SW 1271 (cell line): Measurements from ENCODE around the gene NFKBIA.
"Not testable (repeated sequence)": the region's sequence is repeated elsewhere in the genome, so short reads cannot be mapped to it uniquely, and the experiment has no call there.

Experiments used
- DNase-seq, 2 experiments: peaks; one replicate each; lab custom pipeline; 2025; lab: John Stamatoyannopoulos, UW

The NFKBIA gene

GRCh38 chr14:35390577-35391387 is 13.8 kb downstream of the NFKBIA start:
- DNase-seq, result no peak

- DNase-seq, result no peak
These were observed 15.3 kb downstream of the NFKBIA start for GRCh38 chr14:35389315-35389667.

GRCh38 chr14:35388656-35389314 is 15.8 kb downstream of the NFKBIA start:
- no peak for DNase-seq

GRCh38 chr14:35387713-35388579 is 16.6 kb downstream of the NFKBIA start:
- DNase-seq, result no peak

GRCh38 chr14:35387219-35387618 is 17.3 kb downstream of the NFKBIA start:
- DNase-seq, result no peak

- DNase-seq, result no peak
These were observed 17.9 kb downstream of the NFKBIA start for GRCh38 chr14:35386673-35387125.

GRCh38 chr14:35385042-35385839 is 19.3 kb downstream of the NFKBIA start:
- DNase-seq, result no peak

- DNase-seq, result no peak
These were observed 20.0 kb downstream of the NFKBIA start for GRCh38 chr14:35384455-35385041.

GRCh38 chr14:35383569-35384454 is 20.7 kb downstream of the NFKBIA start:
- DNase-seq, result no peak

GRCh38 chr14:35380794-35381193 is 23.8 kb downstream of the NFKBIA start:
- DNase-seq, result no peak

- not testable (repeated sequence) for DNase-seq
These were observed 25.2 kb downstream of the NFKBIA start for GRCh38 chr14:35379234-35379933.

- DNase-seq, result no peak
These were observed 25.9 kb downstream of the NFKBIA start for GRCh38 chr14:35378425-35379233.

GRCh38 chr14:35375558-35376025 is 29.0 kb downstream of the NFKBIA start:
- DNase-seq, result no peak

GRCh38 chr14:35374263-35374712 is 30.3 kb downstream of the NFKBIA start:
- DNase-seq, result peak; percentile 68 to 78

- not testable (repeated sequence) for DNase-seq
These were observed 31.3 kb downstream of the NFKBIA start for GRCh38 chr14:35373208-35373607.

- no peak for DNase-seq
These were observed 33.6 kb downstream of the NFKBIA start for GRCh38 chr14:35370969-35371368.

- no peak for DNase-seq
These were observed 34.8 kb downstream of the NFKBIA start for GRCh38 chr14:35369701-35370191.
